Stimulated activated CD4-positive, alpha-beta T cell treated with anti-CD3 and anti-CD28 coated beads, Interleukin-12 subunit alpha, Interleukin-12 subunit beta, amount 100 ng/mL, for 48 hours (primary cell): Measurements from ENCODE around the gene SPINT3.

Experiments
- DNase-seq, 3 donors: peaks; one replicate each; pipeline ENCODE4 v3.0.0-alpha.2; 2020; ENCODE audit warnings: low read depth in 2 of 3, low spot score in 1 of 3

The SPINT3 gene

GRCh38 chr20:45462711-45463509, 52.5 kb downstream of the SPINT3 start:
- no peak for DNase-seq
